Erythroblast (primary cell): ENCODE measurements around the gene SMCHD1.
A peak's percentile ranks its signal among the peaks of the same experiment; 100 is the strongest.

ENCODE experiments used
- DNase-seq, 2 experiments: peaks; one replicate each; lab custom pipeline; 2025; lab: John Stamatoyannopoulos, UW
- GATA1 ChIP-seq: IDR thresholded peaks from 2 replicates; pipeline ENCODE4 v1.6.1; 2011; ENCODE audit warnings: low read depth, mild to moderate bottlenecking, control low read depth, low read length, moderate library complexity
- POLR2A ChIP-seq: IDR thresholded peaks from 2 replicates; pipeline ENCODE4 v1.6.1; 2011; ENCODE audit warnings: mild to moderate bottlenecking, low read length

The SMCHD1 gene

DNA sequence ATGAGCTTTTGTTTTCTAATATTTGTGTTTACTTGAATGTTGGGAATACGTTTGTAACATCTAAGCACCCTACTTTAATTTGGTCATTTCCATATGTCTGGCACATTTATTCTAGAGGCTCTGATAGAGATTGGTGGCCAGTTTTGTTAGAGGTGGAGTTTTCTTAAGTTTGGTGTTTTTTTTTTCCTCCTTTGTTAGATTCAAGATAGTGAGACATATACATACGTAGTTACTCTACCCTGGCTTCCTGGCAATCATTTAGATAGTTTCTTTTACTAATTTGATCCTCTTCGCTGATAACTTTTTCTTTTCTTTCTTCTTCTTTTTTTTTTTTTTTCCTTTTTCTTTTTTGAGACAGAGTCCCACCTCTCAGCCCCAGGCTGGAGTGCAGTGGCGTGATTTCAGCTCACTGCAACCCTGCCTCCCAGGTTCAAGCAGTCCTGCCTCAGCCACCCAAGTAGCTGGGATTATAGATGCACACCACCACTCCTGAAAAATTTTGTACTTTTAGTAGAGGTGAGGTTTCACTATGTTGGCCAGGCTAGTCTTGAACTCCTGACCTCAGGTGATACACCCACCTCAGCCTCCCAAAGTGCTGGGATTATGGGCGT lies 26.6 kb downstream of the SMCHD1 start:
- TF ChIP-seq POLR2A, result no peak
- no peak for TF ChIP-seq GATA1

DNA sequence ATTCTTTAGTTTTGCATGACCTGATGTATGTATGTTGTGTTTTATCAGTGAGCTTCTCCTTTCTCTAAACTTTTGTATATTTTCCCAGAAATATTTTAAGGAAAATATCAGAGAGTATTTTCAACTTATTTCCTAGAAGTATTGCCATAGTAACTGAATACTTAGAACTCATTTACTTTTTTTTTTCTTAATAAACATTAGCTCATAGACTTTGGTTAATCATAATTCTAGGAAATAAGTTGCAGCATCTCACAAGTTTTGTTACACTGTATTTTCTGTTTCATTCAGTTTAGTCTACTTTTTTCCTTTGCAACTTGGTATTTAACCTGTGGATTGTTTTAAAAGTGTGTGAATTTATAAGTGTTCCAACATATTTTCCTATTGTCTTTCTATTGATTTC lies 27.5 kb downstream of the SMCHD1 start:
- no peak for DNase-seq
- TF ChIP-seq GATA1, result no peak
- TF ChIP-seq POLR2A, result no peak

More for the DNA sequence above, 26.6 kb downstream of the SMCHD1 start:
- DNase-seq, result no peak

DNA sequence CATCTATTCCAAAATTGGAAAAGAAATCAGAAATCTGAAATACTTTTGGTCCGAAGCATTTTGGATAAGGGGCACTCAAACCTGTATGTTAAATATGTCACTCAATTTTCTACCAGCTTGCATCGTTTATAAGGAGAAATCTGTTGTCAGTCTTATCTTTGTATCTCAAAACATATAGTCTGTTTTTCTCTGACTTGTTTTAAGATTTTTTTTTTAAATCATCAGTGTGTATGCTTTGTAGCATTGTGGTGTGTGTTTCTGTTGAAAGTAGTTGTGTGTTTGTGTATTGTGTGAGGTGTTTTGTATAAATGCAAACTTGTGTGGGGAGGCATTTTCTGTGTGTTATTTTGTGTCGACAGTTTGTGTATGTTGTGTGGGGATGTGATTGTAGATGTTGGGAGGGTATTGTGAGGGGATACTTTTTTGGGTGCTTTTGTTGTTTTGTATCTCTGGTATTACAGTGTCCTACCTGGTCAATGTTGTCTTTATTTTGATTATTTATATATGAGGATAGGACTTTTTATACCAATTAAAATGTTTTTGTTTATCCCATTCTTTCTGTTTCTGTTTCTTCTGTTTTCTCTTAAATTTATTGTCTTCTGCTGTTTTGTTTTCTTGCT lies 30.9 kb downstream of the SMCHD1 start:
- no peak for TF ChIP-seq GATA1
- TF ChIP-seq POLR2A, result no peak
- DNase-seq, result peak; percentile 34 to 40

DNA sequence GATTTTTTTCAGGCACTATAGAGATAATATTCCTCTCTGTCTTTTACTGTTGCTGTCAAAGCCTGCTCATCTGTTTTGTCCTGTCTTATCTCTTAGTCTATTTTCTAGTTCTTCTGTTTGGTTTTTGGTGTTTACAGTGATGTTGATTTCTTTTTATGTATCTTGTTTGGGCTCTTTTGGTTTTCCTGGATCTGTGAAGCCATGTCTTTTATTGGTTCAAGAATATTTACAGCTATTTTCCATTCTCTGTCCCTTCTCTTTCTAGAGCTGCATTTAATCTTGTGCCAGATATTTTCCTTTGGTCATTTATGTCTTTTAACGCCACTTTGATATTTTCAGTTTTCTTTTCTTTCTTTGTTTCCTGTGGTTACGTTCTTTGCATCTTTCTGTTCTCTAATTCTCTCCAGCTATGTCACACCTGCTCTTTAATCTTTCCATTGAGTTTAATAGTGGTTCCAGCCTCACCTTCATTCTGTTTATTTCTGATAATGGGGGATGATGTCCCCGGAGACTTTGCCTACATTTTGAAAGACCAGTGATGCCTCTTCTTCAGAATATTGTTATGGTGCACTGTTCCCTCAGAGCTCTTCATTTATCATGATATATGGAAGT lies 32.0 kb downstream of the SMCHD1 start:
- TF ChIP-seq GATA1 (no peak), POLR2A (no peak)
- no peak for DNase-seq

DNA sequence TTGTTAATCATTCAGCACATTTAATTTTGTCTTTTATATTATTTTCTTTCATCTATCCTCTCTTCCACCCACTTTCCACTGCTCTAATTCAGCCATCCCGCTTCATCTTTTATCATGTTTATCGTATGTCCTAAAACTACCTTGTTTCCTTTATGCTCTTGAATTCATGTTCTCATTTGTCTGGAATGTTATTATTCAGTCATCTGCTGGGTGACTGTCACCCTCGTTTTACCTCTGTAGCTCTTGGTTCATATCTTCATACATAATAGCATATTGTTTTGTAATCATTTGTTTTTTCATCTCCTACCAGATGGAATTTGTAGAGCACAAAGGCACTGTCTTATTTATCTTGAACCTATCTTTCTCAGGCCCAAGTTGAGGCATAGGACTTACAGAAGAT lies 37.0 kb downstream of the SMCHD1 start:
- TF ChIP-seq POLR2A (no peak), GATA1 (no peak)
- DNase-seq, result no peak

DNA sequence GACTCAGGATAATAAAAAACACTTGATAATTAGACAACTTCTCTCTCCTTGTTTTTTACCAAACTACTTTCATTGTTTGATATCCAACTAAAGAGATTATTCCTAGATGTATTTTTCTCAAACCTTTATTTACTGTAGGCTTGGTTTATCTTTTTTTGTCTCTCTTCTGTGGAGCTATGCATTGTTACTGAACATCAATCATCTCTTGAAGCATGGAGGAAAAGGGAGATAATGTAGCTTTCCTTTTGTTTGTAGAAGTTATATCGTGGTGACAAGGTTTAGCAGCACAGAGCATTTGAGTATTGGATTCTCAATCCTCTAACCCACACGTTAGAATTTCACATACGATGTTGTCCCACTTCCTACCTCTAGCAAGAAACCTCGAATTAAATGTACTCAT lies 41.7 kb downstream of the SMCHD1 start:
- no peak for DNase-seq
- TF ChIP-seq POLR2A (no peak), GATA1 (no peak)

DNA sequence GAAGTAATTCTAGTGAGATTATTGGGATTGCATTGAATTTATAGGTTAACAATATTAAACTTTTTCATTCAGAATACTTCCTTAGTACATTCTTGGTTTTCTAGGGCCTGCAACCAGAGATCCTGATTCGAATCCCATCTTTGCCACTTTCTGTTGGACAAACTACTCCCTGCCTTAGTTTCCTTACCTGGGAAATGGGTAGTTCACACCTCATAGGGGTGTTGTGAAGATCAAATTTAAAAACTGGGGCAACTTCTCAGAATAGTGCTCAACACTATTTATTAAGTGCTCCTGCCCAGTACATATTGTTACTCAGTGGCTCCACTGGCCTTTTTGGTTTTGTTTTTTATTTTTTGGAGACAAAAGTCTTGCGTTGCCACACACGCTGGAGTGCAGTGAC lies 43.5 kb downstream of the SMCHD1 start:
- DNase-seq, result no peak
- no peak for TF ChIP-seq GATA1

DNA sequence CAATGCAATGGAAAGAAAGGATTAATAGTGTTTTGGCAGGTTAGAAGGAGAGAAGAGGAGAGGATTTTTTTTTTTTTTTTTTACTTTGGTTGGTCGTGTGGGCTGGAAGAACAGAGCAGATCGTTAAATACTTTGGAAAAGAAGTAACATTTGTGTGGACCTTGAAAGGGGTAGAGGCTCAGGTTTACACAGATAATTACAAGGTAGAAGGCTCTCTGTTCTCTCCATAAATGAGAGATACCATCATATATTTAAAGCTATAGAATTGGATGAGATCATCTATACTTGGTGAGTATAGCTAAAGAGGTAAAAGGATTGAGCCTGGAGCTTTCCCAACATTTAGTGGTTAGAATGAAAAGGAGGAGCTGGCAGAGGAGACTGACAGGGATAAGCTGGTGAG lies 49.0 kb downstream of the SMCHD1 start:
- DNase-seq, result no peak
- no peak for TF ChIP-seq GATA1
- no peak for TF ChIP-seq POLR2A

DNA sequence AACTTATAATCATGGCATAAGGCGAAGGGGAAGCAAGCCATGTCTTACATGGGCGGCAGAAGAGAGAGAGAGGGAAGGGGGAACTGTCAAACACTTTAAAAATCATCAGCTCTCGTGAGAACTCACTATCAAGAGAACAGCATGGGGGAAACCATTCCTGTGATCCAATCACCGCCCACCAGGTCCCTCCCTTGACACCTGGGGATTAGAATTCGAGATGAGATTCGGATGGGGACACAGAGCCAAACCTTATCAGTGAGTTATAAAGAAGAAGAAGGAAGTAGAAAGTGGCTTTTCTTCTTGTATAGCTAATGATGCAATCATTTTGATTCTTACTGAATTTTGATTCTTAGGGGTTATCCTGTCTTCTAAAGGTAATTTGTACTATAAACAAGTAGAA lies 51.4 kb downstream of the SMCHD1 start:
- DNase-seq, result no peak
- TF ChIP-seq GATA1 (no peak), POLR2A (no peak)

DNA sequence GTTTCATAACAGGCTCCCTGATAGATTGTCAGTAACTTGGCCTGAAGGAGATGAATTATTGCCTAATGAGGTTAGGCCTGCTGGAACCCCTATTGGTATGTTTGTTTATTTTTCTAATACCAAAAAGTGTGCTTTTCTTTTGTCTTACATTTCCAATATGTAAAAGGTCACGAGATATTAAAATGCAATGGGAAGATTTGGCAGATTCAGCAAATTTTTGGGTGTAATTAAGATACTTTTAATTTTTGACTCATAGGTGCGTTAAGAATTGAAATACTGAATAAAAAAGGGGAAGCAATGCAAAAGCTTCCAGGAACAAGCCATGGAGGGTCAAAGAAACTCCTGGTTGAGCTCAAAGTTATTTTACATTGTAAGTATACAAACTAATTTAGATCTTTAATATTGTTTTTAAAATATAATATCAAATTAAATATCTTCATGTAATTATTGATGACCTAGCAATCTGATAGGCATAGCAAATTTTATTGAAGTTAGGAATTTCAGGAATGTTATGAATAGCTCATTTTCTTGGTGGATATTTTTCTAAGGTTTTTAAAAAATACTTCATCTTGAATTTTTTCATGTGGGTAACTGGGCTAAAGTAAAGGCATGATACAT lies 52.1 kb downstream of the SMCHD1 start:
- TF ChIP-seq GATA1, result no peak
- TF ChIP-seq POLR2A, result no peak
- no peak for DNase-seq

DNA sequence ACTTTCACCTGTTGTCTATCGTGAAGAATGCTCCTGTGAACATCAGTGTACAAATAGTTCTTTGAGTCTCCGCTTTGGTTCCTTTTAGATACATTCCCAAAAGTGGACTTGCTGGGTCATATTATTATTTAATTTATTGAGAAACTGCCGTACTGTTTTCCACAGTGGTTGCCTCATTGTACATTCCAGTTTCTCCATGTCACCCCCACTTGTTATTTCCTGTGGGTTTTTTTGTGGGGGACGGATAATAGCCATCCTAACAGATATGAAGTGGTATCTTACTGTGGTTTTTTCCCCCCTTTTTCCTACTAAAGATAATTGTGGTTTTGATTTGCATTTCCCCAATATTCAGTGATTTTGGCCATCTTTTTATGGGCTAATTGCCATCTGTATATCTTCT lies 53.8 kb downstream of the SMCHD1 start:
- no peak for TF ChIP-seq POLR2A
- TF ChIP-seq GATA1, result no peak
- DNase-seq, result no peak

DNA sequence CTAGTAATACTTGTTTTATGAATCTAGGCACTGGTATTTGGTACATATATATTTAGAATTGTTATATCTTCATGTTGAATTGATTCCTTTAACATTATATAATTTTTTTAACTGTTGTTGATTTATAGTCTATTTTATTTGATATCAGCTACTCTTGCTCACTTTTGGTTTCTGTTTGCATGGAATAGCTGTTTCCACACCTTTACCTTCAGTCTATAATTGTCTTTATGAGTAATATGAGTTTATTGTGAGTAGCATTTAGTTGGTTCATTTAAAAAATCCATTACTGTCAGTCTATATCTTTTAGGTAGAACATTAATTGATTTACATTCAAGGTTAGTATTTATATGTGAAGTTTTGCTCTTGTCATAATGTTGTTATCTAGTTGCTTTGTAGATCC lies 58.6 kb downstream of the SMCHD1 start:
- DNase-seq, result no peak
- TF ChIP-seq GATA1, result no peak
- no peak for TF ChIP-seq POLR2A

DNA sequence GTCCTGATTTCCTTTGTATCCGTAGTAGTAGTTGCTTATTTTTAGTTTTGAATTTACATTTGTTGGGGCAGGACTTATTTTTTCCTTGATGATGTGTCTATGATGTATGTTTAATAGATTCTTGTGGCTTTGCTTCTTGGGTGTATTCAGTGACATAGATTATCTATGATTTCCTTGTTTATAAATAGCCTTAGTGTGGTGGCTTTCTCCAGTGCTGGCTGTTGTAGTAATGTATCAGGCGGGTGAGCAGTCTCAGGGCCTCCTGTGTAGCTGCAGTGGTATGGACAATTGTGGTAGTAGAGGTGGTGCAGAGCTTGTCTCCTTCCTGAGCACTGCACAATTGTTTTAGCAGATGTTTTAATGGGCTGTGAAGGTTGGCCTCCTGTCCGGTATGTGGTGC lies 60.5 kb downstream of the SMCHD1 start:
- no peak for DNase-seq
- TF ChIP-seq POLR2A (no peak), GATA1 (no peak)
